Measurements from ENCODE around the gene CDH13. TPM values are rescaled to one million over a fixed set of nuclear protein-coding genes. Genes with fewer than 3 reads are reported as not detected.

Gene CDH13
- polyA plus RNA-seq, 2 of the 4 experiments (the other 2 are of a cell fraction): not detected

DNA sequence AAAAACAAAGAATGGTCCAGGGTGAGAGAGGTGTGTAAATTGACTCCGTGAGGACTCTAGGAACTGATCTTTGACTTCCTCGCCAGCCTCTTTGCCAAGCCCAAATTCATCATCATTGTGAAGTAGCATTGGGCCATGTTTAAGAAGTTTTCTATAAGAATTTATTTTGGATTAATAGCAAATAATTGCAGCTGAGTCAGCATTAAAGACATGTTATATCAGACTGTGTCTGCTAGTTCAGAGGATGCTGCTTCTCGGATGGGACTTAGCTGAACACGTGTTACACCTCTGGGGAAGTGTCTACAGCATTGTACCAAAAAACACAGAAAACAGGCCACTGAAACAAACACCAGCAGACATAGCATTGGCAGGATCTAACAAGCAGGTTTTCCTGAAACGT is 366.6 kb downstream of the CDH13 start:
- H3K4me1 ChIP-seq: no peaks in the 10 kb centered on the region
- H3K4me3 ChIP-seq: no peak overlapping the region
- POLR2A ChIA-PET: no interaction called here
- DNase-seq (ENCODE audit: low read depth in 1 of 2, low spot score in 1 of 2): no peak
- CTCF ChIA-PET: no interaction called here
- no peak for FAIRE-seq
- H3K9me3 ChIP-seq: no peaks in the 10 kb centered on the region
- no peak for ATAC-seq
- no peak for TF ChIP-seq SMC3 (IDR thresholded peaks at IDR 0.05)
- TF ChIP-seq MAFK (IDR thresholded peaks at IDR 0.05; ENCODE audit: partially characterized antibody): peak; percentile 93
- no peak for TF ChIP-seq PBX3 (IDR thresholded peaks at IDR 0.05)
- H3K4me2 ChIP-seq: no peak overlapping the region
- no peak overlapping the region for H3K27ac ChIP-seq
- WGBS (ENCODE audit: missing lambda C conversion rate): 4% methylated on average over 5 of the region's 5 CpGs

DNA sequence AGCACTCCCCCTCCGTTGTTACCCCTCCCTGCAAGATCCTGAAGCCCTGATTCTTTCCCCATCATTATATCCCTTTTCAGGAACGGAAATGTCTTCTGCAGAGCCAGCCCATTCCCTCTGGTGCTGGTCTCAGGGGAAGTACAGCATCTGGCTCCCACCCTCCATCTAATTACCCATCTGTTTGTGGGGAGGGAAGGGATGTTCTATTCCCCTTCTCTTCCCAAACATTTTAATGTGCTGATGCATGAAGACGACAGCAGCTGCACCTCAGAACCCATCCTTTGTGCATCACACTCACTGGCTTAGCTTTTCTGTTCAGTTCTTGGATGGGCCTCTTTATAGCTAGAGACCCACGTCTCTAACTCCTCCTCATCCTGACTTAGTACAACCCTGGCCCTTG is 367.2 kb downstream of the CDH13 start:
- Histone ChIP-seq H3K9me3 (no peaks in the 10 kb centered on the region), H3K4me3 (no peak overlapping the region), H3K4me2 (no peak overlapping the region), H3K27ac (no peak overlapping the region), H3K4me1 (no peaks in the 10 kb centered on the region)
- no peak for FAIRE-seq
- TF ChIP-seq RFX5 (IDR thresholded peaks at IDR 0.05) (no peak), EHF (CRISPR knock-in tag; IDR thresholded peaks at IDR 0.05) (no peak), HDAC2 (IDR thresholded peaks at IDR 0.05) (no peak), CBX8 (IDR thresholded peaks at IDR 0.05) (no peak), HOXB13 (CRISPR knock-in tag; IDR thresholded peaks at IDR 0.05; ENCODE audit: low read depth) (no peak), BCL3 (IDR thresholded peaks at IDR 0.05) (no peak), REST (IDR thresholded peaks at IDR 0.05) (no peak), POLR2A (IDR thresholded peaks at IDR 0.05; ENCODE audit: low read length) (no peak), MYC (IDR thresholded peaks at IDR 0.05; ENCODE audit: borderline replicate concordance, low read length) (no peak), JUNB (IDR thresholded peaks at IDR 0.05) (no peak), ZFP36 (IDR thresholded peaks at IDR 0.05; ENCODE audit: borderline replicate concordance, partially characterized antibody) (no peak), FOSB (CRISPR knock-in tag; IDR thresholded peaks at IDR 0.05) (no peak), NFE2L2 (conservative IDR thresholded peaks at IDR 0.05; ENCODE audit: low read length) (no peak), RNF2 (IDR thresholded peaks at IDR 0.05; ENCODE audit: borderline replicate concordance, low read depth) (no peak), BHLHE40 (IDR thresholded peaks at IDR 0.05; ENCODE audit: low read depth, low read length) (no peak)
- TF ChIP-seq, protein P1, sequence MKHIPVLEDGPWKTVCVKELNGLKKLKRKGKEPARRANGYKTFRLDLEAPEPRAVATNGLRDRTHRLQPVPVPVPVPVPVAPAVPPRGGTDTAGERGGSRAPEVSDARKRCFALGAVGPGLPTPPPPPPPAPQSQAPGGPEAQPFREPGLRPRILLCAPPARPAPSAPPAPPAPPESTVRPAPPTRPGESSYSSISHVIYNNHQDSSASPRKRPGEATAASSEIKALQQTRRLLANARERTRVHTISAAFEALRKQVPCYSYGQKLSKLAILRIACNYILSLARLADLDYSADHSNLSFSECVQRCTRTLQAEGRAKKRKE (CRISPR knock-in tag; IDR thresholded peaks at IDR 0.05; ENCODE audit: low read depth): no peak
- TF ChIP-seq, protein P2, sequence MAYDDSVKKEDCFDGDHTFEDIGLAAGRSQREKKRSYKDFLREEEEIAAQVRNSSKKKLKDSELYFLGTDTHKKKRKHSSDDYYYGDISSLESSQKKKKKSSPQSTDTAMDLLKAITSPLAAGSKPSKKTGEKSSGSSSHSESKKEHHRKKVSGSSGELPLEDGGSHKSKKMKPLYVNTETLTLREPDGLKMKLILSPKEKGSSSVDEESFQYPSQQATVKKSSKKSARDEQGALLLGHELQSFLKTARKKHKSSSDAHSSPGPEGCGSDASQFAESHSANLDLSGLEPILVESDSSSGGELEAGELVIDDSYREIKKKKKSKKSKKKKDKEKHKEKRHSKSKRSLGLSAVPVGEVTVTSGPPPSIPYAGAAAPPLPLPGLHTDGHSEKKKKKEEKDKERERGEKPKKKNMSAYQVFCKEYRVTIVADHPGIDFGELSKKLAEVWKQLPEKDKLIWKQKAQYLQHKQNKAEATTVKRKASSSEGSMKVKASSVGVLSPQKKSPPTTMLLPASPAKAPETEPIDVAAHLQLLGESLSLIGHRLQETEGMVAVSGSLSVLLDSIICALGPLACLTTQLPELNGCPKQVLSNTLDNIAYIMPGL (CRISPR knock-in tag; IDR thresholded peaks at IDR 0.05; ENCODE audit: borderline replicate concordance): no peak
- POLR2A ChIA-PET: no interaction called here
- CTCF ChIA-PET: no interaction called here
- ATAC-seq: no peak
- DNase-seq (ENCODE audit: low read depth in 1 of 2, low spot score in 1 of 2): no peak
- 2% methylated on average over 4 of the region's 4 CpGs for WGBS (ENCODE audit: missing lambda C conversion rate)
